HepG2 (cell line): ENCODE measurements around the gene WIPF2. TPM values are rescaled to one million over a fixed set of nuclear protein-coding genes. Genes with fewer than 3 reads are reported as not detected.

ENCODE experiments used
- BORCS8-MEF2B ChIP-seq: sonication (generic); formaldehyde crosslinking; IDR thresholded peaks from 2 replicates; pipeline ENCODE4 v1.8.0; 2022; ENCODE audit warnings: mild to moderate bottlenecking, missing genetic modification reagents
- ELK4 ChIP-seq: sonication (generic); formaldehyde crosslinking; IDR thresholded peaks from 2 replicates; pipeline ENCODE4 v1.9.0; 2021; ENCODE audit warnings: missing genetic modification reagents, borderline replicate concordance
- ETV6 ChIP-seq: sonication (generic); formaldehyde crosslinking; conservative IDR thresholded peaks from 2 replicates; pipeline ENCODE4 v1.4.0; 2020; ENCODE audit warnings: missing genetic modification reagents
- KDM5A ChIP-seq: fragments of 200-600 bp; sonication (generic); IDR thresholded peaks from 2 replicates; pipeline ENCODE4 v1.7.0; 2018; ENCODE audit warnings: antibody characterized with exemption, mild to moderate bottlenecking, low read length, borderline replicate concordance
- MAZ ChIP-seq, 2 experiments: sonication (generic) in 1 of 2; formaldehyde crosslinking in 1 of 2; IDR thresholded peaks; 2 replicates each; pipeline versions ENCODE4 v1.5.0 to v1.6.1; 2012 to 2020; ENCODE audit warnings: low read depth in 2 of 2, mild to moderate bottlenecking in 2 of 2, borderline replicate concordance in 1 of 2, improper control_type of control experiment in 1 of 2, low read length in 1 of 2, missing genetic modification reagents in 1 of 2, moderate library complexity in 1 of 2
- NR1H2 ChIP-seq: sonication (generic); formaldehyde crosslinking; IDR thresholded peaks from 2 replicates; pipeline ENCODE4 v1.8.1; 2022; ENCODE audit warnings: low read depth, missing genetic modification reagents, borderline replicate concordance
- PCBP1 ChIP-seq: fragments of 200-400 bp; formaldehyde crosslinking; IDR thresholded peaks from 2 replicates; pipeline ENCODE4 v1.6.1; 2017; ENCODE audit warnings: mild to moderate bottlenecking, low read depth, low read length, borderline replicate concordance
- PHF20 ChIP-seq: sonication (generic); formaldehyde crosslinking; IDR thresholded peaks from 2 replicates; pipeline ENCODE4 v1.5.0; 2020; ENCODE audit warnings: mild to moderate bottlenecking, missing genetic modification reagents
- RFXAP ChIP-seq: sonication (generic); formaldehyde crosslinking; IDR thresholded peaks from 2 replicates; pipeline ENCODE4 v1.4.0; 2020; ENCODE audit warnings: missing genetic modification reagents, borderline replicate concordance
- SETDB1 ChIP-seq: sonication (generic); formaldehyde crosslinking; IDR thresholded peaks from 2 replicates; pipeline ENCODE4 v1.5.1; 2020; ENCODE audit warnings: missing genetic modification reagents, mild to moderate bottlenecking, borderline replicate concordance
- ZGPAT ChIP-seq: IDR thresholded peaks from 2 replicates; pipeline ENCODE4 v1.6.1; 2016; ENCODE audit warnings: mild to moderate bottlenecking
- ZKSCAN1 ChIP-seq: fragments of 150-350 bp; IDR thresholded peaks from 2 replicates; pipeline ENCODE4 v1.6.1; 2014; ENCODE audit warnings: low read length
- ZNF318 ChIP-seq: sonication (generic); formaldehyde crosslinking; IDR thresholded peaks from 2 replicates; pipeline ENCODE4 v1.4.0; 2020; ENCODE audit warnings: mild to moderate bottlenecking, missing genetic modification reagents
- ZNF780A ChIP-seq: sonication (generic); formaldehyde crosslinking; IDR thresholded peaks from 2 replicates; pipeline ENCODE4 v1.8.0; 2022; ENCODE audit warnings: mild to moderate bottlenecking, missing genetic modification reagents, moderate library complexity
- ZUFSP ChIP-seq: sonication (generic); formaldehyde crosslinking; IDR thresholded peaks from 2 replicates; pipeline ENCODE4 v1.9.0; 2021; ENCODE audit warnings: missing genetic modification reagents, mild to moderate bottlenecking, borderline replicate concordance
- polyA plus RNA-seq, 8 experiments: library from polyadenylated mRNA; depleted of rRNA in 3 of 8; stranded (reverse) in 7 of 8; unstranded in 1 of 8; fragments of >200 nt; fragmentation: Illumina TruSeq in 4 of 8; extraction: Trizol in 4 of 8; gene quantifications; 2 replicates each; pipeline versions ENCODE4 v1.2.1 to v1.2.3, GENCODE V29; 2011 to 2016; ENCODE audit warnings: low read depth in 4 of 8, missing spikeins in 1 of 8, mixed read lengths in 1 of 8; ENCODE audit not compliant: insufficient read depth in 1 of 8
- total RNA-seq, 5 experiments: library from RNA; depleted of rRNA; stranded (reverse); fragments of >200 nt; fragmentation: Illumina TruSeq; extraction: Trizol; gene quantifications; 2 replicates each; pipeline ENCODE4 v1.2.3, GENCODE V29; 2016; ENCODE audit warnings: low read depth in 1 of 5

Gene WIPF2
- total and polyA plus RNA-seq, 2 of the 13 experiments (the other 11 are each of a cell fraction or from before 2014, with no cell fraction given) = 7.2 to 10.8 TPM

- TF ChIP-seq ZNF318 (CRISPR knock-in tag) (no peak), NR1H2 (CRISPR knock-in tag) (no peak), KDM5A (no peak), SETDB1 (no peak), ELK4 (CRISPR knock-in tag) (no peak), ZUFSP (CRISPR knock-in tag) (no peak), ZGPAT (CRISPR knock-in tag) (no peak), BORCS8-MEF2B (CRISPR knock-in tag) (no peak), ETV6 (CRISPR knock-in tag) (no peak), ZKSCAN1 (no peak), MAZ (IDR thresholded peaks at IDR 0.05; ENCODE audit: borderline replicate concordance, low read depth, low read length) (no peak), MAZ (CRISPR knock-in tag; IDR thresholded peaks at IDR 0.05; ENCODE audit: low read depth) (no peak), RFXAP (no peak), PHF20 (CRISPR knock-in tag) (no peak), ZNF780A (CRISPR knock-in tag) (no peak), PCBP1 (no peak)
Measured at GRCh38 chr17:40326014-40326831, 107.1 kb downstream of the WIPF2 start (continued).
